Liver (tissue), 2 donors: ENCODE results near the gene POU2AF3.

ENCODE experiments used
- CTCF ChIP-seq: fragments of 150-350 bp; IDR thresholded peaks from 2 replicates; pipeline ENCODE4 v1.5.1; 2017; ENCODE audit warnings: improper control_type of control experiment, low read depth, low read length; ENCODE audit not compliant: missing input control
- FOXA1 ChIP-seq: IDR thresholded peaks from 2 replicates; pipeline ENCODE4 v1.6.1; 2016; ENCODE audit warnings: antibody characterized with exemption
- TF ChIP-seq, protein P1 (sequence below): IDR thresholded peaks from 2 replicates; pipeline ENCODE4 v1.6.1; 2016; ENCODE audit warnings: antibody characterized with exemption, mild to moderate bottlenecking
- donor health status: healthy.

- TF ChIP-seq, protein P1, sequence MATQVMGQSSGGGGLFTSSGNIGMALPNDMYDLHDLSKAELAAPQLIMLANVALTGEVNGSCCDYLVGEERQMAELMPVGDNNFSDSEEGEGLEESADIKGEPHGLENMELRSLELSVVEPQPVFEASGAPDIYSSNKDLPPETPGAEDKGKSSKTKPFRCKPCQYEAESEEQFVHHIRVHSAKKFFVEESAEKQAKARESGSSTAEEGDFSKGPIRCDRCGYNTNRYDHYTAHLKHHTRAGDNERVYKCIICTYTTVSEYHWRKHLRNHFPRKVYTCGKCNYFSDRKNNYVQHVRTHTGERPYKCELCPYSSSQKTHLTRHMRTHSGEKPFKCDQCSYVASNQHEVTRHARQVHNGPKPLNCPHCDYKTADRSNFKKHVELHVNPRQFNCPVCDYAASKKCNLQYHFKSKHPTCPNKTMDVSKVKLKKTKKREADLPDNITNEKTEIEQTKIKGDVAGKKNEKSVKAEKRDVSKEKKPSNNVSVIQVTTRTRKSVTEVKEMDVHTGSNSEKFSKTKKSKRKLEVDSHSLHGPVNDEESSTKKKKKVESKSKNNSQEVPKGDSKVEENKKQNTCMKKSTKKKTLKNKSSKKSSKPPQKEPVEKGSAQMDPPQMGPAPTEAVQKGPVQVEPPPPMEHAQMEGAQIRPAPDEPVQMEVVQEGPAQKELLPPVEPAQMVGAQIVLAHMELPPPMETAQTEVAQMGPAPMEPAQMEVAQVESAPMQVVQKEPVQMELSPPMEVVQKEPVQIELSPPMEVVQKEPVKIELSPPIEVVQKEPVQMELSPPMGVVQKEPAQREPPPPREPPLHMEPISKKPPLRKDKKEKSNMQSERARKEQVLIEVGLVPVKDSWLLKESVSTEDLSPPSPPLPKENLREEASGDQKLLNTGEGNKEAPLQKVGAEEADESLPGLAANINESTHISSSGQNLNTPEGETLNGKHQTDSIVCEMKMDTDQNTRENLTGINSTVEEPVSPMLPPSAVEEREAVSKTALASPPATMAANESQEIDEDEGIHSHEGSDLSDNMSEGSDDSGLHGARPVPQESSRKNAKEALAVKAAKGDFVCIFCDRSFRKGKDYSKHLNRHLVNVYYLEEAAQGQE = no peak
- TF ChIP-seq FOXA1 (no peak), CTCF (no peak)
These were observed 13.7 kb downstream of the POU2AF3 start for GRCh38 chr11:111312076-111312475.
